H1 (cell line): ENCODE data around the gene BCAS1. TPM values are rescaled to one million over a fixed set of nuclear protein-coding genes. Genes with fewer than 3 reads are reported as not detected.

Source experiments
- CTCF ChIA-PET: fragments of 300-600 bp; sonication (Branson Sonifier 250); formaldehyde crosslinking; loops from one replicate; lab custom pipeline; 2021; ENCODE audit not compliant: partially characterized antibody; lab: Charles Lee
- POLR2A ChIA-PET: fragments of 300-600 bp; sonication (Branson Sonifier 250); formaldehyde crosslinking; loops from one replicate; lab custom pipeline; 2021; ENCODE audit warnings: inconsistent platforms; ENCODE audit not compliant: partially characterized antibody; lab: Charles Lee
- DNase-seq, 2 experiments: peaks; one replicate each; pipeline versions ENCODE4 v3.0.0 to v3.0.0-alpha.2; 2010 to 2022; ENCODE audit warnings: low spot score in 2 of 2, low read depth in 1 of 2, mixed read lengths in 1 of 2
- FAIRE-seq: peaks from 2 replicates; lab custom pipeline; 2011; peaks lifted over from hg19 to GRCh38; lab: Jason Lieb, UNC
- H2AFZ ChIP-seq: 2 replicates; pipeline ENCODE4 v1.8.1; 2012; ENCODE audit warnings: low read length, inconsistent platforms
- H2AK5ac ChIP-seq: 2 replicates; pipeline ENCODE4 v1.6.1; 2013; ENCODE audit warnings: low read depth, low read length
- H2BK120ac ChIP-seq: replicated peaks from 2 replicates; pipeline ENCODE3; 2013; ENCODE audit warnings: low read depth, low read length, inconsistent platforms
- H2BK12ac ChIP-seq: 2 replicates; pipeline ENCODE4 v1.6.1; 2013; ENCODE audit warnings: low read depth, low read length
- H2BK15ac ChIP-seq: 2 replicates; pipeline ENCODE4 v1.6.1; 2013; ENCODE audit warnings: low read length
- H2BK20ac ChIP-seq: 2 replicates; pipeline ENCODE4 v1.6.1; 2013; ENCODE audit warnings: low read length
- H2BK5ac ChIP-seq: 2 replicates; pipeline ENCODE4 v1.6.1; 2013; ENCODE audit warnings: low read depth, low read length
- H3K14ac ChIP-seq: 2 replicates; pipeline ENCODE4 v1.6.1; 2013; ENCODE audit warnings: inconsistent platforms; ENCODE audit not compliant: insufficient read length
- H3K18ac ChIP-seq: 2 replicates; pipeline ENCODE4 v1.6.1; 2013; ENCODE audit warnings: low read length; ENCODE audit errors: extremely low read depth
- H3K23ac ChIP-seq: 2 replicates; pipeline ENCODE4 v1.6.1; 2013; ENCODE audit warnings: inconsistent platforms; ENCODE audit not compliant: insufficient read length
- H3K23me2 ChIP-seq: 2 replicates; pipeline ENCODE4 v1.6.1; 2013; ENCODE audit warnings: low read depth, low read length
- H3K27ac ChIP-seq: 2 replicates; pipeline ENCODE4 v1.6.1; 2011; ENCODE audit warnings: low read depth, low read length, inconsistent platforms
- H3K27me3 ChIP-seq, 4 experiments: replicated peaks in 1 of 4; 1 replicate in 1 of 4; 2 replicates in 3 of 4; pipeline versions ENCODE4 v1.6.1 to v1.8.1; 2011 to 2013; ENCODE audit warnings: low read length in 3 of 4, mild to moderate bottlenecking in 3 of 4, inconsistent platforms in 2 of 4, mixed read lengths in 2 of 4, moderate library complexity in 1 of 4; ENCODE audit not compliant: control insufficient read depth in 3 of 4, insufficient read depth in 3 of 4; ENCODE audit errors: extremely low read depth in 1 of 4
- H3K36me3 ChIP-seq, 4 experiments: 2 replicates each; pipeline versions ENCODE4 v1.6.1 to v1.8.1; 2011 to 2013; ENCODE audit warnings: mild to moderate bottlenecking in 4 of 4, low read length in 3 of 4, moderate library complexity in 2 of 4, control low read depth in 1 of 4, inconsistent platforms in 1 of 4; ENCODE audit not compliant: insufficient read depth in 4 of 4, control insufficient read depth in 2 of 4
- H3K4ac ChIP-seq: replicated peaks from 2 replicates; pipeline ENCODE3; 2013; ENCODE audit warnings: low read length, low read depth, mixed read lengths, inconsistent platforms; ENCODE audit not compliant: insufficient read length
- H3K4me1 ChIP-seq, 4 experiments: replicated peaks in 1 of 4; 1 replicate in 1 of 4; 2 replicates in 3 of 4; pipeline versions ENCODE4 v1.6.1 to v1.8.1; 2011 to 2013; ENCODE audit warnings: low read length in 3 of 4, inconsistent platforms in 2 of 4, mixed read lengths in 1 of 4; ENCODE audit not compliant: insufficient read depth in 4 of 4, control insufficient read depth in 3 of 4
- H3K4me2 ChIP-seq, 2 experiments: 2 replicates each; pipeline versions ENCODE4 v1.6.1 to v1.8.1; 2011 to 2013; ENCODE audit warnings: low read depth in 2 of 2, low read length in 2 of 2, control low read depth in 1 of 2, inconsistent platforms in 1 of 2, mild to moderate bottlenecking in 1 of 2; ENCODE audit not compliant: insufficient read depth in 1 of 2
- H3K4me3 ChIP-seq, 4 experiments: fragments of 200-600, 300-600 bp in 1 of 4; sonication (generic), shearing (Covaris generic), sonication (Bioruptor Twin) in 1 of 4; 2 replicates each; pipeline versions ENCODE4 v1.5.1 to v1.8.1; 2011 to 2016; ENCODE audit warnings: low read length in 4 of 4, low read depth in 3 of 4, control low read depth in 2 of 4, inconsistent platforms in 2 of 4, mild to moderate bottlenecking in 2 of 4, mixed read lengths in 1 of 4, moderate library complexity in 1 of 4; ENCODE audit not compliant: insufficient read depth in 2 of 4; ENCODE audit errors: extremely low read depth in 1 of 4
- H3K56ac ChIP-seq: replicated peaks from 2 replicates; pipeline ENCODE3; 2013; ENCODE audit warnings: low read depth, mild to moderate bottlenecking, mixed read lengths, low read length, inconsistent platforms; ENCODE audit not compliant: insufficient read length
- H3K79me1 ChIP-seq: 2 replicates; pipeline ENCODE4 v1.6.1; 2013; ENCODE audit warnings: low read depth, low read length, control low read depth
- H3K79me2 ChIP-seq, 2 experiments: 2 replicates each; pipeline versions ENCODE4 v1.6.1 to v1.8.1; 2012 to 2013; ENCODE audit warnings: low read length in 2 of 2, mild to moderate bottlenecking in 2 of 2, inconsistent platforms in 1 of 2; ENCODE audit not compliant: insufficient read depth in 2 of 2, control insufficient read depth in 1 of 2
- H3K9ac ChIP-seq, 4 experiments: replicated peaks in 1 of 4; 1 replicate in 1 of 4; 2 replicates in 3 of 4; pipeline versions ENCODE4 v1.6.1 to v1.8.1; 2011 to 2013; ENCODE audit warnings: low read depth in 3 of 4, low read length in 3 of 4, control low read depth in 2 of 4, mild to moderate bottlenecking in 2 of 4, moderate library complexity in 2 of 4, inconsistent platforms in 1 of 4; ENCODE audit errors: extremely low read depth in 1 of 4
- H3K9me3 ChIP-seq, 2 experiments: 2 replicates each; pipeline versions ENCODE4 v1.6.1 to v1.8.1; 2012 to 2013; ENCODE audit warnings: mild to moderate bottlenecking in 2 of 2, moderate library complexity in 2 of 2, control low read depth in 1 of 2, inconsistent platforms in 1 of 2, low read depth in 1 of 2, low read length in 1 of 2, mixed read lengths in 1 of 2; ENCODE audit not compliant: insufficient read depth in 2 of 2
- H4K20me1 ChIP-seq, 2 experiments: replicated peaks in 1 of 2; 2 replicates each; pipeline versions ENCODE3 to v1.8.1; 2011 to 2013; ENCODE audit warnings: inconsistent platforms in 2 of 2, low read length in 2 of 2, mild to moderate bottlenecking in 1 of 2; ENCODE audit not compliant: insufficient read depth in 2 of 2, control insufficient read depth in 1 of 2
- H4K5ac ChIP-seq: 2 replicates; pipeline ENCODE4 v1.6.1; 2013; ENCODE audit warnings: low read length, low read depth, mixed read lengths, inconsistent platforms; ENCODE audit not compliant: insufficient read length
- H4K8ac ChIP-seq: 2 replicates; pipeline ENCODE4 v1.8.0; 2013; ENCODE audit warnings: mild to moderate bottlenecking, moderate library complexity, low read length, inconsistent platforms; ENCODE audit not compliant: insufficient read depth; ENCODE audit errors: extremely low read depth
- H4K91ac ChIP-seq: replicated peaks from 2 replicates; pipeline ENCODE3; 2013; ENCODE audit warnings: low read length, mixed read lengths, inconsistent platforms; ENCODE audit not compliant: insufficient read length
- polyA plus RNA-seq, 7 experiments: library from polyadenylated mRNA; depleted of rRNA in 3 of 7; stranded (reverse) in 5 of 7; unstranded in 2 of 7; fragments of >200 nt in 5 of 7; fragments of 200-250 nt in 2 of 7; gene quantifications; 1 replicate in 5 of 7; 2 replicates in 1 of 7; 4 replicates in 1 of 7; pipeline versions ENCODE4 v1.2.1 to v1.2.3, GENCODE V29; 2011 to 2013; ENCODE audit warnings: missing spikeins in 2 of 7, mixed read lengths in 2 of 7
- total RNA-seq: library from RNA; stranded (reverse); fragmentation: NEBNext Ultra II Directional; extraction: Animal tissue kit (Norgen Biotek cat#: 25700); gene quantifications from 2 replicates; pipeline ENCODE4 v1.2.1, GENCODE V29; 2021
- TF ChIP-seq, protein P1 (sequence below): fragments of 300-600 bp; sonication (generic); IDR thresholded peaks from 2 replicates; pipeline ENCODE4 v1.7.1; 2012; ENCODE audit warnings: low read length, moderate library complexity, mild to moderate bottlenecking, inconsistent platforms; ENCODE audit not compliant: insufficient replicate concordance

BCAS1 gene
- total and polyA plus RNA-seq, 2 of the 8 experiments (the other 6 are each of a cell fraction or from before 2014, with no cell fraction given), result 0.06 to 0.19 TPM

GRCh38 chr20:53978497-53978896 is 91.9 kb downstream of the BCAS1 start:
- no peak overlapping the region for H4K8ac ChIP-seq
- no peaks in the 10 kb centered on the region for H3K36me3 ChIP-seq
- CTCF ChIA-PET, result no interaction called here
- H3K14ac ChIP-seq, result no peak overlapping the region
- no peak for FAIRE-seq
- no peak overlapping the region for H3K9ac ChIP-seq
- H3K4me3 ChIP-seq, result no peak overlapping the region
- no peaks in the 10 kb centered on the region for H4K20me1 ChIP-seq
- H2AK5ac ChIP-seq, result no peak overlapping the region
- DNase-seq, result no peak
- POLR2A ChIA-PET, result no interaction called here
- H3K27me3 ChIP-seq, result no peaks in the 10 kb centered on the region
- H2BK20ac ChIP-seq, result no peak overlapping the region
- no peak overlapping the region for H2BK15ac ChIP-seq
- H2AFZ ChIP-seq, result no peak overlapping the region
- H3K4me1 ChIP-seq, result no peaks in the 10 kb centered on the region
- H4K5ac ChIP-seq, result no peak overlapping the region
- H3K23ac ChIP-seq, result no peak overlapping the region
- H2BK120ac ChIP-seq, result no peak overlapping the region
- no peak overlapping the region for H2BK5ac ChIP-seq
- no peak overlapping the region for H2BK12ac ChIP-seq
- no peak overlapping the region for H3K56ac ChIP-seq
- no peak overlapping the region for H3K4ac ChIP-seq
- H3K18ac ChIP-seq, result no peak overlapping the region
- H4K91ac ChIP-seq, result no peak overlapping the region
- H3K27ac ChIP-seq, result no peak overlapping the region
- H3K79me1 ChIP-seq, result no peaks in the 10 kb centered on the region
- H3K4me2 ChIP-seq, result no peak overlapping the region
- H3K23me2 ChIP-seq, result no peaks in the 10 kb centered on the region
- H3K79me2 ChIP-seq, result no peaks in the 10 kb centered on the region
- H3K9me3 ChIP-seq, result no peaks in the 10 kb centered on the region
- TF ChIP-seq, protein P1, sequence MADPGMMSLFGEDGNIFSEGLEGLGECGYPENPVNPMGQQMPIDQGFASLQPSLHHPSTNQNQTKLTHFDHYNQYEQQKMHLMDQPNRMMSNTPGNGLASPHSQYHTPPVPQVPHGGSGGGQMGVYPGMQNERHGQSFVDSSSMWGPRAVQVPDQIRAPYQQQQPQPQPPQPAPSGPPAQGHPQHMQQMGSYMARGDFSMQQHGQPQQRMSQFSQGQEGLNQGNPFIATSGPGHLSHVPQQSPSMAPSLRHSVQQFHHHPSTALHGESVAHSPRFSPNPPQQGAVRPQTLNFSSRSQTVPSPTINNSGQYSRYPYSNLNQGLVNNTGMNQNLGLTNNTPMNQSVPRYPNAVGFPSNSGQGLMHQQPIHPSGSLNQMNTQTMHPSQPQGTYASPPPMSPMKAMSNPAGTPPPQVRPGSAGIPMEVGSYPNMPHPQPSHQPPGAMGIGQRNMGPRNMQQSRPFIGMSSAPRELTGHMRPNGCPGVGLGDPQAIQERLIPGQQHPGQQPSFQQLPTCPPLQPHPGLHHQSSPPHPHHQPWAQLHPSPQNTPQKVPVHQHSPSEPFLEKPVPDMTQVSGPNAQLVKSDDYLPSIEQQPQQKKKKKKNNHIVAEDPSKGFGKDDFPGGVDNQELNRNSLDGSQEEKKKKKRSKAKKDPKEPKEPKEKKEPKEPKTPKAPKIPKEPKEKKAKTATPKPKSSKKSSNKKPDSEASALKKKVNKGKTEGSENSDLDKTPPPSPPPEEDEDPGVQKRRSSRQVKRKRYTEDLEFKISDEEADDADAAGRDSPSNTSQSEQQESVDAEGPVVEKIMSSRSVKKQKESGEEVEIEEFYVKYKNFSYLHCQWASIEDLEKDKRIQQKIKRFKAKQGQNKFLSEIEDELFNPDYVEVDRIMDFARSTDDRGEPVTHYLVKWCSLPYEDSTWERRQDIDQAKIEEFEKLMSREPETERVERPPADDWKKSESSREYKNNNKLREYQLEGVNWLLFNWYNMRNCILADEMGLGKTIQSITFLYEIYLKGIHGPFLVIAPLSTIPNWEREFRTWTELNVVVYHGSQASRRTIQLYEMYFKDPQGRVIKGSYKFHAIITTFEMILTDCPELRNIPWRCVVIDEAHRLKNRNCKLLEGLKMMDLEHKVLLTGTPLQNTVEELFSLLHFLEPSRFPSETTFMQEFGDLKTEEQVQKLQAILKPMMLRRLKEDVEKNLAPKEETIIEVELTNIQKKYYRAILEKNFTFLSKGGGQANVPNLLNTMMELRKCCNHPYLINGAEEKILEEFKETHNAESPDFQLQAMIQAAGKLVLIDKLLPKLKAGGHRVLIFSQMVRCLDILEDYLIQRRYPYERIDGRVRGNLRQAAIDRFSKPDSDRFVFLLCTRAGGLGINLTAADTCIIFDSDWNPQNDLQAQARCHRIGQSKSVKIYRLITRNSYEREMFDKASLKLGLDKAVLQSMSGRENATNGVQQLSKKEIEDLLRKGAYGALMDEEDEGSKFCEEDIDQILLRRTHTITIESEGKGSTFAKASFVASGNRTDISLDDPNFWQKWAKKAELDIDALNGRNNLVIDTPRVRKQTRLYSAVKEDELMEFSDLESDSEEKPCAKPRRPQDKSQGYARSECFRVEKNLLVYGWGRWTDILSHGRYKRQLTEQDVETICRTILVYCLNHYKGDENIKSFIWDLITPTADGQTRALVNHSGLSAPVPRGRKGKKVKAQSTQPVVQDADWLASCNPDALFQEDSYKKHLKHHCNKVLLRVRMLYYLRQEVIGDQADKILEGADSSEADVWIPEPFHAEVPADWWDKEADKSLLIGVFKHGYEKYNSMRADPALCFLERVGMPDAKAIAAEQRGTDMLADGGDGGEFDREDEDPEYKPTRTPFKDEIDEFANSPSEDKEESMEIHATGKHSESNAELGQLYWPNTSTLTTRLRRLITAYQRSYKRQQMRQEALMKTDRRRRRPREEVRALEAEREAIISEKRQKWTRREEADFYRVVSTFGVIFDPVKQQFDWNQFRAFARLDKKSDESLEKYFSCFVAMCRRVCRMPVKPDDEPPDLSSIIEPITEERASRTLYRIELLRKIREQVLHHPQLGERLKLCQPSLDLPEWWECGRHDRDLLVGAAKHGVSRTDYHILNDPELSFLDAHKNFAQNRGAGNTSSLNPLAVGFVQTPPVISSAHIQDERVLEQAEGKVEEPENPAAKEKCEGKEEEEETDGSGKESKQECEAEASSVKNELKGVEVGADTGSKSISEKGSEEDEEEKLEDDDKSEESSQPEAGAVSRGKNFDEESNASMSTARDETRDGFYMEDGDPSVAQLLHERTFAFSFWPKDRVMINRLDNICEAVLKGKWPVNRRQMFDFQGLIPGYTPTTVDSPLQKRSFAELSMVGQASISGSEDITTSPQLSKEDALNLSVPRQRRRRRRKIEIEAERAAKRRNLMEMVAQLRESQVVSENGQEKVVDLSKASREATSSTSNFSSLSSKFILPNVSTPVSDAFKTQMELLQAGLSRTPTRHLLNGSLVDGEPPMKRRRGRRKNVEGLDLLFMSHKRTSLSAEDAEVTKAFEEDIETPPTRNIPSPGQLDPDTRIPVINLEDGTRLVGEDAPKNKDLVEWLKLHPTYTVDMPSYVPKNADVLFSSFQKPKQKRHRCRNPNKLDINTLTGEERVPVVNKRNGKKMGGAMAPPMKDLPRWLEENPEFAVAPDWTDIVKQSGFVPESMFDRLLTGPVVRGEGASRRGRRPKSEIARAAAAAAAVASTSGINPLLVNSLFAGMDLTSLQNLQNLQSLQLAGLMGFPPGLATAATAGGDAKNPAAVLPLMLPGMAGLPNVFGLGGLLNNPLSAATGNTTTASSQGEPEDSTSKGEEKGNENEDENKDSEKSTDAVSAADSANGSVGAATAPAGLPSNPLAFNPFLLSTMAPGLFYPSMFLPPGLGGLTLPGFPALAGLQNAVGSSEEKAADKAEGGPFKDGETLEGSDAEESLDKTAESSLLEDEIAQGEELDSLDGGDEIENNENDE, result no peak
